HG02759 (cell line): ENCODE measurements around the gene PAMR1.
"Not testable (repeated sequence)": the region's sequence is repeated elsewhere in the genome, so short reads cannot be mapped to it uniquely, and the experiment has no call there.

Experiments
- ATAC-seq: cut with Tn5 transposase; IDR thresholded peaks from one replicate; pipeline ENCODE4 v1.9.1; 2021; ENCODE audit warnings: mild to moderate bottlenecking, moderate library complexity; ENCODE audit not compliant: unreplicated experiment

Gene PAMR1

DNA sequence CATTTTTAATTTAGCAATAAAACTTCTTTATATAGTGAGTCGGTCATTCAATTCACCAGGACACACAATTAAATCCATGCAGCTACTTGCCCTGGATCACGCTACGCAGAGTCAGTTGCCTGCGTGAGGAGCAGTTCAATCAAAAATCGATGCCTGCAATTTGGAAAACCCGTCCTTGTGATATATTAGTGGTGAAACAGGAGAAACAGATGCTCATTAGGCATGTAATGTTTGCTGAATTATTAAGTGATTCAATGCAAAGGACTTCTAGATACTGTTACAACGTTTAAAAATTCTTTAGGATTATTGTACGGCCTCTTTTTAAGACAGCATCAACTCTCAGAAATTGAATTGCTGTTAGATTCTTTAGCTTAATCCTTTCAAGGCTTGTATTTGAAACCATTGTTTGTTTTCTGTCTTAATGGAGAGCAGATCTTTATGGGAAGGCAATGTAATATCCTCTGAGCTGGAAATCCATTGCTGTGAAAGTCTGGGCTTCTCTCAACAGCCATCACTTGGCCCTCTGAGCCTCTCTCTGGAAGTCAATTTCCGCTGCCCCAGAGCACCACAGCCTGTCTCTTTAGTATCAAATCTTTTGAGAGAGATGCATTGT is 20.1 kb upstream of the PAMR1 start:
- ATAC-seq = no peak

DNA sequence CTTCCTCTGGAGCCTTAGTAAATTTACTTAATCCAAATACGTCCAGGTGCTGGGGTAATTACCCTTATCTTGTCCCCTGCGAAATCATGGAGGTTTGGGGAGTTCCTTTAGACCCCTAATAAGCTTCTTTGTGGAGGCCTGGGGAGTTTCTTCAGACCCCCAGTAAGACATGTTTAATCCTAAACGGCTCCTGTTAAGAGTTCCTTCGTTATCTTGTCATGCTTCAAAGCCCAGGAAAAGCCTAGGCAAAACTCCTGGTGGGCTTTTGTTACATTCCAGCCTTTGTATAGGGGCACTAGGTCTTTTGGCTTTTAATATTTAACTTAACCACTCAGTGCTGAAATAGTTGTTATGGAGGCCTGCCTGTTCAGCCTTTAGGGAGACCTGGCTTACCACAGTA is 18.1 kb upstream of the PAMR1 start:
- no peak for ATAC-seq

GRCh38 chr11:35541621-35542375 is 16.4 kb upstream of the PAMR1 start:
- no peak for ATAC-seq

DNA sequence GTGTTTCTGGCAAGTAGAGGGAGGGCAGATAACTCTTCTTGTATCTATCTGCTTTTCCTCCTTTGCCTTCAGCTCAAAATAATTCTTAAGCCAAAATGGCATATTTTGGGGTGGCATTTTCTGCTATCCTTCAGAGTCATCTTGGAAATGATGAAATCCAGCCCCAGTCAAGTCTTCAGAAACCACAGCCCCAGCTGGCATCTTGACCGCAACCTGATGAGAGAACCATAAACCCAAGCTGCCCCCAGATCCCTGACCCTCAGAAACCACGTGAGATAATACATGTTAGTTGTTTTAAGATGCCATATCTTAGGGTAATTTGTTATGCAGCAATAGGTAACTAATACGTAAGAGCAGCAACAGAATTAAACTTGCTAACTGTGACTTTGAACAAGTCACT is 15.1 kb upstream of the PAMR1 start:
- ATAC-seq = no peak

GRCh38 chr11:35539781-35540281 is 14.4 kb upstream of the PAMR1 start:
- ATAC-seq = no peak

- no peak for ATAC-seq
These were observed 13.8 kb upstream of the PAMR1 start for GRCh38 chr11:35539256-35539655.

DNA sequence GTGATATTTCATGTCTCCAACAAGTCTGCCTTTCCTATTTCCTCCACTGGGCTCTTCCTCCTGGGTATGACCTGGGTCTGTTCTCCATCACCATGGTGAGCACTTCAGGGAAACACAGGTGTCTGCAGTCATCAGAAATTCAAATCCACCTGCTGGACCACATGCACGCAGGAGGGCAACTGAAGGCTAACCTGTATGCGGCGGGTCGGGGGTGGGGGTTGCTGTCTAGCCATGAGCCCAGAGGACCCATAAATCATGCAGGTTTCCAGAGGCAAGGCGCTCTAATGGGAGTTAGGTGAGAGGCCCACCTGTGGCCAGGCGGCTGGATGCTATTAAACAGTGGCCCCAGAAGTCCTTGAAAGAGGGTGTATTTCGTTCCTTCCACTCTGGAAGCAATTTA is 11.1 kb upstream of the PAMR1 start:
- no peak for ATAC-seq

DNA sequence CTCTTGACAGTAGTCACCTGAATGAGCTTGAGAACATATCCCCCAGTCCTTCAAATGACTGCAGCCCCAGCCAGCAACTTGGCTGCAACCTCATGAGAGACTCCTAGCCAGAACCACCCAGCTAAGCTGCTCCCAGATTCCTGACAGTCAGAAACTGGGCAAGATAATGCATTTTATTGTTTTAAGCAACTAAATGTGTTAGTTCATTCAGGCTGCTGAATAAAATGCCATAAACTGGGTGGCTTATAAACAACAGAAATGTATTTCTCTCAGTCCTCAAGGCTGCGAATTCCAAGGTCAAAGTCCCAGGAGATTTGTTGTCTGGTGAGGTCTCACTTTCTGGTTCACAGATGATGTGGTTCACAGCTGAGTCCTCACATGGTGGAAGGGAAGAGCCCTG is 5.8 kb upstream of the PAMR1 start:
- ATAC-seq = no peak

DNA sequence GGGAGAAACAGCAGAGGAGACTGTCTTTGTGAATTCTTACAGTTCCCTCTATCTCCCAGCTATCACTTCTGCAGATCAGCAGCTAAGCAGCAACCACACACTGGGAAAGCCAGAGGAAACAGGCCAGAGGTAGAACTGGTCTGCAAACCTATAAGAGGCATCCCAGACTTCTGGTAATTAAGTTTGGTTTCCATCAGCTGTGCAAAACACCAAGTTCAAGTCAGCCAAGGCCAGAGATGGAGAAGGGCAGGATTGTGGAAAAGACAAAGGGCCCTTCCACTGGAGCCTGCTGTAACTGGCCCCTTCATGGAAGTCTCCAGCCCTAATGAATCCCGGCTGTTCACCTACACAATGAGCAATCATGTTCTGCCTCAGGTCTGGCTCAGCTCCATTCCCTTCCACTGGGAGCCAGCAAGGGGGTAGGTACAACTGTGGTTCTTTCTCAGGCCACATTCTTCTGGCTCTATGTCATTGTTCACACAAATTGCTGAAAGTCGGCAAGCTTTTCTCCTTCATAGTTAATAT is 4.6 kb upstream of the PAMR1 start:
- no peak for ATAC-seq

DNA sequence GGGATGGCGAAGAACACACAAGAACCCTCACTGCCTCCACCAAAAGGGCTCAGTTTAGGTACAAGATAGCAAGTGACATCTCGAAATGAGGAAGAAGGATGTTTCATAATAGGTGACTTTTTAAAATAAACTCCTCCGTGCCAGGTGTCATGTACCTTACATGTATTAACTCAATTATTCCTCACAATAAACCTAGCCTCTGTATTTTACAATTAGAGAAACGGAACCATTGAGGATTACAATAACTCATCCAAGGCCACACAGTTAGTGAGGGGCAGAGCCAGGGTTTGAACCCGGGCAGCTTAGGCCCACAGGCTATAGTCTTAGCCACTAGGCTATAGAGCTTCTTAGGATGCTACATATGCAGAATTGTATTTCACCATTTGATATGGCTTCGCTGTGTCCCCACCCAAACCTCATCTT is 965 bp upstream of the PAMR1 start:
- ATAC-seq = peak; percentile 49

GRCh38 chr11:35524780-35525179 is 636 bp downstream of the PAMR1 start:
- ATAC-seq = no peak

GRCh38 chr11:35523861-35524260 is 1.6 kb downstream of the PAMR1 start:
- no peak for ATAC-seq

DNA sequence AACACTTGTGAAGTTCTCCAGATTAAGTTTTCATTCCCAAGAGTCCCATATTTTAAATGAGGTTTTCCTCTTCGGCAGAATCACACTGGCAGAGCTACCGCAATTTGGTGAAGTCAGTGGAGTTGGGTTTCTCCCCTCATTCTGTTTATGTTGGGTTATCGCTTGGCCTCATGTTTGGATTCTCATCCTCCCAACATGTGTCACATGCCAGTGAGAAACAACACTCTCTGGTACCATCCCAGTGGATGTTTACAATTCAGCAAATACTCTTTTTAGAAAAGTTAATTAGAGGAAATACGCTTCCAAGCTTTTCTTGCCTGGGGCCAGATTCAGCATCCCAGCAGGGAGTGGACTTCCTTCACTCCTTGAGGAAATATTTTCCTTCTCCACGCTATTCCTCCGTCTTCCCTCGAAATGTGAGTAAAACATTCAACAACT is 2.1 kb downstream of the PAMR1 start:
- ATAC-seq = no peak

DNA sequence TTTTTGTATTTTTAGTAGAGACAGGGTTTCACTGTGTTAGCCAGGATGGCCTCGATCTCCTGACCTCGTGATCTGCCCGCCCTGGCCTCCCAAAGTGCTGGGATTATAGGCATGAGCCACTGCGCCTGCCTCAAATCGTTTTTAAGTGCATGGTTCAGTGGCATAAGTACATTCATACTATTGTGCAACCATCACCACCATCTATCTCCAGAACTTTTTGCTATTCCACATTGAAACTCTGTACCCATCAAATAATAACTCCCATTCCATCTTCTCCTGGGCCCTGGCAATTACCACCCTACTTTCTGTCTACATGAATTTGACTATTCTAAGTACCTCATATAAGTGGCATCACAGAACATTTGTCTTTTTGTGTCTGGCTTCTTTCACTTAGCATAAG is 3.3 kb downstream of the PAMR1 start:
- not testable (repeated sequence) for ATAC-seq

GRCh38 chr11:35520376-35520775 is 5.0 kb downstream of the PAMR1 start:
- no peak for ATAC-seq

DNA sequence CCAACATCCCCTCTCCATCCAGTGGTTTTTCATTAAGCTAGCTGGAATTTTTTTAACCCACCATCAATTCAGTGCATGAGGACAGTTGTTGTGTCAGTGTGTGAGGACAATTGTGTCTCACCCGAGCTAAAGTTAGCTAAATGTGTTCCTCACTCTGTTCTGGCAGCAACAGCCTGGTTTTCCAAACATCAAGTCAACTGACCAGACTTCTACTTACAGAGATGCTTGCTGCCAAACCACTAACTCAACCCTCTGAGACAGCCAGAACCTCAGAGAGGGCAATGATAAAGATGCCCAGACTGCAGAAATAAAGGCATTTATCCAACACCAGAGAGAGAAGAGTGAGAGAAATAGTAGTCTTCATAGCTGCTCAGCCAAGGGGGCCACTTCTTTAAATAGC is 6.7 kb downstream of the PAMR1 start:
- no peak for ATAC-seq

- no peak for ATAC-seq
These were observed 7.9 kb downstream of the PAMR1 start for GRCh38 chr11:35517481-35517880.

- ATAC-seq = no peak
These were observed 9.0 kb downstream of the PAMR1 start for GRCh38 chr11:35516403-35516802.

DNA sequence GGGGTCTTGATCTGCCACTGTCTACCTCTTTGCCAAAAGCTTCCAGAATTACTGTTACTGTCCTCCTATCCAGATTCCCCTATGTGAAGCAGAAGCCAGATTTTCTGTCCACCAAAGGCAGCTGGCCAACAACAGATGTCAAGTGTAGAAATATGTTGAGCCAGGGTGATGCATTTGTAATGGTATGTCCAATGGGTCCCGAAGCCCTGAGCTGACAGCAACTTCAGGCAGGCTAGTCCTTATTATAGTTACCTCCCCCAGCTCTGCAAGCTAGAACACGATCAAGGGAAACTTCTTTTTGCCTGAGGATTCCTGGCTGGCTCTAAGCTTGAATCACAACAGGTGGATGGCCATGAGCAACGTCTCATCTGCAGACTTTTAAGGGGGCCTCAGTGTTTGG is 10.2 kb downstream of the PAMR1 start:
- no peak for ATAC-seq

- no peak for ATAC-seq
These were observed 10.9 kb downstream of the PAMR1 start for GRCh38 chr11:35514481-35514880.

- ATAC-seq = no peak
These were observed 13.8 kb downstream of the PAMR1 start for GRCh38 chr11:35511666-35512065.

DNA sequence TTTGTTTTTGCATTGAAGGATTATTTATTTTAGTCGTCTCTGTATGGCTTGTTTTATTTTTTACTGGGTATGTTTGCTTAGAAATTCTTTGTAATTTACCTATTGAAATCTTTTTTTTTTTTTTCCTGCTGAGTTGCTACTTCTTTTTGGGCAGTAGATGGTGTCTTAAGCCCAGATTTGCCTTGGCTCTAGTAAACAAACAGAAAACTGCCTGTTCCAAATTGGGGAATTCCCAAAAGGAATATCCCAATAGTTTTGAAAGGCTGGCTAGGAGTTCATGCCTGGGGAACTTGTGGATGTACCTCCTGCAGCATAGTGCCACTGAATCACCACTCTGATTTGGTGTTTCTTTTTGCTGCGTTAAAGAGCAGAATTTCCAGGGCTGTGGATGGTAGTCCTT is 17.7 kb downstream of the PAMR1 start:
- no peak for ATAC-seq
